Endothelial cell of umbilical vein (primary cell): ENCODE data around the gene XPNPEP1. TPM values are rescaled to one million over a fixed set of nuclear protein-coding genes. Genes with fewer than 3 reads are reported as not detected.

ENCODE experiments used
- BruUV-seq: library from RNA; stranded (reverse); fragments of 400-500 nt; replicated peaks from 2 replicates; lab custom pipeline; 2021; lab: Mats Ljungman, UMichigan
- CTCF ChIA-PET: fragments of 300-600, 350-600 bp; sonication (Branson Sonifier 250); formaldehyde crosslinking; loops from one replicate; lab custom pipeline; 2021; ENCODE audit warnings: antibody characterized with exemption, inconsistent platforms; lab: Charles Lee
- POLR2A ChIA-PET: fragments of 300-600, 350-600 bp; sonication (Branson Sonifier 250); formaldehyde crosslinking; loops from one replicate; lab custom pipeline; 2021; ENCODE audit warnings: antibody characterized with exemption, inconsistent platforms; lab: Charles Lee
- DNase-seq: peaks from one replicate; pipeline ENCODE4 v3.0.0-alpha.2; 2011; ENCODE audit warnings: low read depth, low spot score
- FAIRE-seq: peaks from 2 replicates; lab custom pipeline; 2011; peaks lifted over from hg19 to GRCh38; lab: Jason Lieb, UNC
- H2AFZ ChIP-seq: 2 replicates; pipeline ENCODE4 v1.6.0; 2012; ENCODE audit warnings: low read depth, low read length, control low read depth, inconsistent platforms
- H3K27ac ChIP-seq: 2 replicates; pipeline ENCODE4 v1.5.1; 2011; ENCODE audit warnings: low read depth, mild to moderate bottlenecking, control low read depth, low read length, moderate library complexity; ENCODE audit not compliant: insufficient read depth
- H3K27me3 ChIP-seq, 2 experiments: 2 replicates each; pipeline versions ENCODE4 v1.6.0 to v1.6.1; 2011; ENCODE audit warnings: low read length in 2 of 2, mixed read lengths in 1 of 2; ENCODE audit not compliant: control insufficient read depth in 2 of 2, insufficient read depth in 2 of 2
- H3K36me3 ChIP-seq, 2 experiments: 2 replicates in 1 of 2; 3 replicates in 1 of 2; pipeline ENCODE4 v1.5.1; 2011; ENCODE audit warnings: low read length in 2 of 2, mild to moderate bottlenecking in 1 of 2, moderate library complexity in 1 of 2; ENCODE audit not compliant: control insufficient read depth in 2 of 2, insufficient read depth in 2 of 2; ENCODE audit errors: extremely low read depth in 1 of 2
- H3K4me1 ChIP-seq: 3 replicates; pipeline ENCODE4 v1.5.1; 2011; ENCODE audit warnings: mild to moderate bottlenecking, low read length; ENCODE audit not compliant: control insufficient read depth, insufficient read depth; ENCODE audit errors: extremely low read depth
- H3K4me2 ChIP-seq: 2 replicates; pipeline ENCODE4 v1.6.1; 2011; ENCODE audit warnings: low read length, control low read depth, mixed read lengths; ENCODE audit not compliant: insufficient read depth
- H3K4me3 ChIP-seq, 3 experiments: fragments of 200-600 bp in 1 of 3; sonication (generic), shearing (Covaris generic) in 1 of 3; replicated peaks in 1 of 3; 2 replicates each; pipeline ENCODE4 v1.5.1; 2011 to 2016; ENCODE audit warnings: control low read depth in 3 of 3, low read length in 3 of 3, mild to moderate bottlenecking in 2 of 3, inconsistent platforms in 1 of 3, low read depth in 1 of 3, moderate library complexity in 1 of 3; ENCODE audit not compliant: insufficient read depth in 1 of 3
- H3K79me2 ChIP-seq: 2 replicates; pipeline ENCODE4 v1.6.0; 2012; ENCODE audit warnings: low read length, inconsistent platforms; ENCODE audit not compliant: control insufficient read depth, insufficient read depth
- H3K9ac ChIP-seq: replicated peaks from 2 replicates; pipeline ENCODE3; 2011; ENCODE audit warnings: low read length, control low read depth; ENCODE audit not compliant: insufficient read depth; ENCODE audit errors: extremely low read depth
- H3K9me1 ChIP-seq: replicated peaks from 3 replicates; pipeline ENCODE4 v1.6.0; 2011; ENCODE audit warnings: mild to moderate bottlenecking, low read length; ENCODE audit not compliant: control insufficient read depth, insufficient read depth; ENCODE audit errors: extremely low read depth
- H3K9me3 ChIP-seq: replicated peaks from 2 replicates; pipeline ENCODE4 v1.5.1; 2012; ENCODE audit warnings: low read length, inconsistent platforms; ENCODE audit not compliant: control insufficient read depth, insufficient read depth
- H4K20me1 ChIP-seq: replicated peaks from 2 replicates; pipeline ENCODE3; 2011; ENCODE audit warnings: mild to moderate bottlenecking, low read length; ENCODE audit not compliant: control insufficient read depth, insufficient read depth; ENCODE audit errors: extremely low read depth
- EZH2 ChIP-seq: IDR thresholded peaks from 2 replicates; pipeline ENCODE4 v1.6.1; 2012; ENCODE audit warnings: borderline replicate concordance, low read depth, mild to moderate bottlenecking, moderate library complexity, low read length, inconsistent platforms; ENCODE audit not compliant: severe bottlenecking
- FOS ChIP-seq: IDR thresholded peaks from 2 replicates; pipeline ENCODE4 v1.6.1; 2011; ENCODE audit warnings: mild to moderate bottlenecking, low read length, moderate library complexity, borderline replicate concordance; ENCODE audit not compliant: insufficient read depth
- GATA2 ChIP-seq: IDR thresholded peaks from 2 replicates; pipeline ENCODE4 v1.7.0; 2011; ENCODE audit warnings: low read depth, mild to moderate bottlenecking, moderate library complexity, mixed read lengths, low read length; ENCODE audit not compliant: insufficient read length, insufficient read depth
- JUN ChIP-seq: IDR thresholded peaks from 2 replicates; pipeline ENCODE4 v1.6.1; 2011; ENCODE audit warnings: borderline replicate concordance, low read depth; ENCODE audit not compliant: insufficient read length, insufficient read depth
- MYC ChIP-seq: IDR thresholded peaks from one replicate; pipeline ENCODE4 v1.6.1; 2011; ENCODE audit warnings: mild to moderate bottlenecking, low read depth, low read length
- POLR2A ChIP-seq: IDR thresholded peaks from 2 replicates; pipeline ENCODE4 v1.6.1; 2012; ENCODE audit warnings: low read depth, mild to moderate bottlenecking, control low read depth, low read length
- POLR2AphosphoS5 ChIP-seq: IDR thresholded peaks from 2 replicates; pipeline ENCODE4 v1.6.1; 2012; ENCODE audit warnings: low read depth, mild to moderate bottlenecking, control low read depth, low read length, moderate library complexity; ENCODE audit not compliant: insufficient read depth
- dilution Hi-C: fragments of 300-500 bp; cut with MboI; formaldehyde crosslinking; loops from one replicate; pipeline ENCODE4 v1.15.0; 2019; ENCODE audit warnings: low sequenced_read_pairs; ENCODE audit not compliant: extremely low pct_ligation_motif_present
- intact Hi-C: fragments of 100-400 bp; cut with micrococcal nuclease; formaldehyde crosslinking; loops from one replicate; pipeline ENCODE4 v1.10.0; 2022
- polyA plus RNA-seq, 4 experiments: library from polyadenylated mRNA; depleted of rRNA in 3 of 4; stranded (reverse) in 3 of 4; unstranded in 1 of 4; fragments of >200 nt; gene quantifications; 2 replicates each; pipeline versions ENCODE4 v1.2.1 to v1.2.3, GENCODE V29; 2011 to 2012; ENCODE audit warnings: missing spikeins in 1 of 4
- total RNA-seq: library from RNA; stranded (reverse); gene quantifications from 2 replicates; pipeline ENCODE4 v1.2.3, GENCODE V29; 2021
- TF ChIP-seq, protein P1 (sequence below): IDR thresholded peaks from 2 replicates; pipeline ENCODE4 v1.6.1; 2011; ENCODE audit not compliant: insufficient read depth, insufficient read length
- TF ChIP-seq, protein P2 (sequence below), 2 donors: IDR thresholded peaks; 1 replicate in 1 of 2; 2 replicates in 1 of 2; pipeline ENCODE4 v1.5.1; 2011; ENCODE audit warnings: low read length in 2 of 2, mild to moderate bottlenecking in 2 of 2, moderate library complexity in 2 of 2, control low read depth in 1 of 2, inconsistent platforms in 1 of 2, low read depth in 1 of 2; ENCODE audit not compliant: insufficient read depth in 1 of 2; ENCODE audit errors: extremely low read depth in 1 of 2

The XPNPEP1 gene
- total and polyA plus RNA-seq, 2 donors (not counting 3 experiments of a cell fraction or from before 2014, with no cell fraction given) = 81.1 to 245 TPM

DNA sequence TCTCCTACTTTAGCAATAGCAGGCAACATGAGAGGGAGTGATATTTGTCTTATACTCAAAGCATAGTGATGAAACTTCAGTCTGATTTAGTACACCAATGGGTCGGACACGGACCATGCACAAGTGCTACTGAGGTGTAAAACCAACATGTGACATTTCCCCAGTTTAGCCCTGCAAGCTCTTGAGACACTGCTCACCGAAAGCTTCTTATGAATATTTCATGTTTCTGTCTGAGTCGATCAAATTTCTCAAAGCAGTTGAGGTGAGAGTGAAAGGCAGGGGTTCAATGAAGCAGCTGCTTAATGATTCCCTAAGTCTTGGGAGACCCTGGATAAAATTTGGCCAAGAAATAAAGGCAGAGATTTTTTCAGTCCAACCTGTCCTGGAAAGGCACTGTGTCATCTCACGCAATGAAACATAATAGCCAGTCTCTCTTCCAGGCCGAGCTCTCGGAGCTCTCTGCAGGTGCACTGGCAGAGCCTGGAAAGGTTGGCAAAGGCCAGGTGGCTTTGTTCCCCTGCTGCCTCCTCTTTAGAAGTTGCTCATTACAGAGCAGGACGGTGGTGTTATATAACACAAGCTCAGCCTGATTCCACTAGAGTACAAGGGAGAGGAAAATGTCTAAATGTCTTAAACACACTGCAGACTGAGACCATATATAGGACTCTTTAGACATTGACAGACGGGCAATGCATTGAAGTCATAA, 33.9 kb upstream of the XPNPEP1 start:
- Histone ChIP-seq H3K9ac (no peak overlapping the region), H3K79me2 (no peaks in the 10 kb centered on the region), H3K27ac (no peak overlapping the region), H3K27me3 (peaks cover 0 to 2% of the 10 kb centered on the region in 2 experiments), H3K4me2 (no peak overlapping the region), H3K4me1 (no peaks in the 10 kb centered on the region), H2AFZ (no peak overlapping the region), H3K9me3 (no peaks in the 10 kb centered on the region), H3K36me3 (no peaks in the 10 kb centered on the region), H3K4me3 (no peak overlapping the region), H3K9me1 (no peaks in the 10 kb centered on the region), H4K20me1 (no peaks in the 10 kb centered on the region)
- ChIA-PET CTCF (interaction anchor here (1.0 to 1.9 kb wide), 5 partner anchors 9 to 159 kb away, joined by 3 to 10 read pairs (median 3); partner anchors contain the start of gene ADD3), POLR2A (no interaction called here)
- no peak for DNase-seq
- intact Hi-C loops (no loop called here), dilution Hi-C loops (no loop called here)
- BruUV-seq = no TSS peak
- FAIRE-seq = no peak
- TF ChIP-seq, protein P1, sequence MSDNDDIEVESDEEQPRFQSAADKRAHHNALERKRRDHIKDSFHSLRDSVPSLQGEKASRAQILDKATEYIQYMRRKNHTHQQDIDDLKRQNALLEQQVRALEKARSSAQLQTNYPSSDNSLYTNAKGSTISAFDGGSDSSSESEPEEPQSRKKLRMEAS = no peak
- TF ChIP-seq GATA2 (no peak), MYC (no peak), FOS (no peak), JUN (no peak), EZH2 (no peak), POLR2AphosphoS5 (no peak), POLR2A (no peak)
- TF ChIP-seq, protein P2, sequence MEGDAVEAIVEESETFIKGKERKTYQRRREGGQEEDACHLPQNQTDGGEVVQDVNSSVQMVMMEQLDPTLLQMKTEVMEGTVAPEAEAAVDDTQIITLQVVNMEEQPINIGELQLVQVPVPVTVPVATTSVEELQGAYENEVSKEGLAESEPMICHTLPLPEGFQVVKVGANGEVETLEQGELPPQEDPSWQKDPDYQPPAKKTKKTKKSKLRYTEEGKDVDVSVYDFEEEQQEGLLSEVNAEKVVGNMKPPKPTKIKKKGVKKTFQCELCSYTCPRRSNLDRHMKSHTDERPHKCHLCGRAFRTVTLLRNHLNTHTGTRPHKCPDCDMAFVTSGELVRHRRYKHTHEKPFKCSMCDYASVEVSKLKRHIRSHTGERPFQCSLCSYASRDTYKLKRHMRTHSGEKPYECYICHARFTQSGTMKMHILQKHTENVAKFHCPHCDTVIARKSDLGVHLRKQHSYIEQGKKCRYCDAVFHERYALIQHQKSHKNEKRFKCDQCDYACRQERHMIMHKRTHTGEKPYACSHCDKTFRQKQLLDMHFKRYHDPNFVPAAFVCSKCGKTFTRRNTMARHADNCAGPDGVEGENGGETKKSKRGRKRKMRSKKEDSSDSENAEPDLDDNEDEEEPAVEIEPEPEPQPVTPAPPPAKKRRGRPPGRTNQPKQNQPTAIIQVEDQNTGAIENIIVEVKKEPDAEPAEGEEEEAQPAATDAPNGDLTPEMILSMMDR (IDR thresholded peaks at IDR 0.05; ENCODE audit: extremely low read depth in 1 of 2, insufficient read depth in 1 of 2, low read depth in 1 of 2, low read length in 2 of 2) = no peak
